CD14-positive monocyte (primary cell): ENCODE measurements around the gene GATAD2A. TPM values are rescaled to one million over a fixed set of nuclear protein-coding genes. Genes with fewer than 3 reads are reported as not detected.
A peak's percentile ranks its signal among the peaks of the same experiment; 100 is the strongest.
"Not testable (repeated sequence)": the region's sequence is repeated elsewhere in the genome, so short reads cannot be mapped to it uniquely, and the experiment has no call there.

ENCODE experiments used
- DNase-seq, 3 donors: peaks; one replicate each; pipeline ENCODE4 v3.0.0-alpha.2; 2011 to 2022
- H2AFZ ChIP-seq: 2 replicates; pipeline ENCODE4 v1.6.0; 2012; ENCODE audit warnings: mild to moderate bottlenecking, low read depth, low read length, inconsistent platforms; ENCODE audit not compliant: insufficient read depth, poor library complexity, severe bottlenecking
- H3K27ac ChIP-seq, 2 donors: 1 replicate in 1 of 2; 2 replicates in 1 of 2; pipeline ENCODE4 v1.5.1; 2012 to 2013; ENCODE audit warnings: low read length in 2 of 2, control low read depth in 1 of 2, inconsistent platforms in 1 of 2, low read depth in 1 of 2, mild to moderate bottlenecking in 1 of 2
- H3K27me3 ChIP-seq, 2 donors: one replicate each; pipeline versions ENCODE4 v1.6.0 to v1.6.1; 2011 to 2013; ENCODE audit warnings: low read length in 2 of 2; ENCODE audit not compliant: control insufficient read depth in 2 of 2, insufficient read depth in 2 of 2
- H3K36me3 ChIP-seq, 2 donors: replicated peaks in 1 of 2; 1 replicate in 1 of 2; 2 replicates in 1 of 2; pipeline versions ENCODE4 v1.5.1 to v1.6.1; 2012 to 2013; ENCODE audit warnings: low read length in 2 of 2, control low read depth in 1 of 2, inconsistent platforms in 1 of 2, mild to moderate bottlenecking in 1 of 2; ENCODE audit not compliant: insufficient read depth in 2 of 2, control insufficient read depth in 1 of 2
- H3K4me1 ChIP-seq, 2 donors: 1 replicate in 1 of 2; 2 replicates in 1 of 2; pipeline versions ENCODE4 v1.5.1 to v1.6.1; 2012 to 2013; ENCODE audit warnings: low read length in 2 of 2, control low read depth in 1 of 2, inconsistent platforms in 1 of 2, mild to moderate bottlenecking in 1 of 2, moderate library complexity in 1 of 2; ENCODE audit not compliant: insufficient read depth in 2 of 2, control insufficient read depth in 1 of 2
- H3K4me2 ChIP-seq: replicated peaks from 2 replicates; pipeline ENCODE3; 2012; ENCODE audit warnings: low read length, moderate library complexity, mild to moderate bottlenecking; ENCODE audit not compliant: poor library complexity, severe bottlenecking; ENCODE audit errors: extremely low read depth
- H3K4me3 ChIP-seq, 3 experiments: fragments of 200-600 bp in 1 of 3; sonication (generic) in 1 of 3; replicated peaks in 1 of 3; 1 replicate in 2 of 3; 2 replicates in 1 of 3; pipeline ENCODE4 v1.5.1; 2011 to 2013; ENCODE audit warnings: low read length in 3 of 3, mild to moderate bottlenecking in 3 of 3, control low read depth in 2 of 3, low read depth in 2 of 3, inconsistent platforms in 1 of 3, moderate library complexity in 1 of 3
- H3K79me2 ChIP-seq: 2 replicates; pipeline ENCODE4 v1.6.0; 2012; ENCODE audit warnings: mild to moderate bottlenecking, control low read depth, inconsistent platforms, low read length, moderate library complexity; ENCODE audit not compliant: insufficient read depth
- H3K9ac ChIP-seq: 2 replicates; pipeline ENCODE4 v1.6.0; 2017; ENCODE audit warnings: low read length, mild to moderate bottlenecking; ENCODE audit not compliant: insufficient read depth, poor library complexity, severe bottlenecking
- H3K9me3 ChIP-seq, 2 donors: replicated peaks in 1 of 2; 1 replicate in 1 of 2; 2 replicates in 1 of 2; pipeline versions ENCODE4 v1.5.1 to v1.6.1; 2012 to 2013; ENCODE audit warnings: low read length in 2 of 2, control low read depth in 1 of 2; ENCODE audit not compliant: control insufficient read depth in 1 of 2, insufficient read depth in 1 of 2
- H4K20me1 ChIP-seq: 2 replicates; pipeline ENCODE4 v1.6.0; 2012; ENCODE audit warnings: mild to moderate bottlenecking, low read length, control low read depth, moderate library complexity; ENCODE audit not compliant: insufficient read depth
- H3K27ac Mint-ChIP-seq, 7 donors: one replicate each; pipeline ENCODE4 v1.8.0; 2020; ENCODE audit warnings: mild to moderate bottlenecking in 7 of 7, mixed read lengths in 7 of 7, moderate library complexity in 6 of 7, inconsistent platforms in 2 of 7
- H3K27me3 Mint-ChIP-seq, 3 donors: one replicate each; pipeline ENCODE4 v1.8.0; 2021 to 2022; ENCODE audit warnings: low read depth in 3 of 3, mild to moderate bottlenecking in 3 of 3, mixed read lengths in 3 of 3, moderate library complexity in 3 of 3, inconsistent platforms in 1 of 3
- H3K36me3 Mint-ChIP-seq, 2 donors: one replicate each; pipeline ENCODE4 v1.8.0; 2020; ENCODE audit warnings: mixed read lengths in 2 of 2, inconsistent platforms in 1 of 2, mild to moderate bottlenecking in 1 of 2
- H3K4me1 Mint-ChIP-seq: one replicate; pipeline ENCODE4 v1.8.0; 2020; ENCODE audit warnings: mild to moderate bottlenecking, mixed read lengths
- H3K4me3 Mint-ChIP-seq, 2 donors: one replicate each; pipeline ENCODE4 v1.8.0; 2020; ENCODE audit warnings: mild to moderate bottlenecking in 2 of 2, mixed read lengths in 2 of 2, moderate library complexity in 1 of 2
- H3K9me3 Mint-ChIP-seq, 7 donors: one replicate each; pipeline ENCODE4 v1.8.0; 2020 to 2022; ENCODE audit warnings: mixed read lengths in 7 of 7, mild to moderate bottlenecking in 6 of 7, moderate library complexity in 6 of 7, inconsistent platforms in 2 of 7
- CTCF ChIP-seq: fragments of 200-600 bp; IDR thresholded peaks from one replicate; pipeline ENCODE4 v1.8.0; 2022; ENCODE audit warnings: antibody characterized with exemption, mild to moderate bottlenecking
- WGBS: methylation state at CpG from one replicate; pipeline ENCODE4 v1.1.5; 2013; ENCODE audit warnings: missing lambda C conversion rate; ENCODE audit not compliant: insufficient coverage; 5-methylcytosine and 5-hydroxymethylcytosine counted together
- intact Hi-C, 2 donors: fragments of 100-400 bp; cut with micrococcal nuclease; formaldehyde crosslinking; loops; one replicate each; pipeline versions ENCODE4 v1.15.0 to v1.15.1; 2023
- polyA plus RNA-seq, 3 donors: library from polyadenylated mRNA; depleted of rRNA in 1 of 3; unstranded in 2 of 3; stranded (reverse) in 1 of 3; fragments of 300-500 nt in 2 of 3; fragments of >200 nt in 1 of 3; fragmentation: Illumina TruSeq in 2 of 3; gene quantifications; 1 replicate in 2 of 3; 2 replicates in 1 of 3; pipeline ENCODE4 v1.2.3, GENCODE V29; 2012 to 2021

Gene GATAD2A
- polyA plus RNA-seq, 3 donors: 8.0 to 35.9 (median 8.7) TPM

- Histone ChIP-seq H2AFZ (no peak overlapping the region), H4K20me1 (peaks cover 50% of the 10 kb centered on the region), H3K4me3 (peak overlapping the region; percentile 87 to 99 (median 96)), H3K36me3 (peaks cover 0 to 10% of the 10 kb centered on the region in 2 donors), H3K4me2 (peak overlapping the region; percentile 80), H3K9me3 (no peaks in the 10 kb centered on the region), H3K9ac (peak overlapping the region; percentile 99), H3K4me1 (peaks cover 51 to 72% of the 10 kb centered on the region in 2 donors), H3K27me3 (no peaks in the 10 kb centered on the region), H3K79me2 (peaks cover 71% of the 10 kb centered on the region), H3K27ac (peak overlapping the region; percentile 85 to 99)
- Mint-ChIP-seq H3K9me3 (peaks cover 0 to 2% (median 0%) of the 10 kb centered on the region in 7 donors), H3K4me1 (peaks cover 62% of the 10 kb centered on the region), H3K4me3 (peak overlapping the region; percentile 91 to 93), H3K27me3 (peaks cover 0 to 6% (median 0%) of the 10 kb centered on the region in 3 donors), H3K27ac (peak overlapping the region; percentile 52 to 98 (median 95)), H3K36me3 (peaks cover 16 to 28% of the 10 kb centered on the region in 2 donors)
- whole genome bisulfite sequencing: 29% methylated on average over 1 of the region's 5 CpGs
- intact Hi-C loops: no loop called here
- no peak for TF ChIP-seq CTCF
- no peak for DNase-seq
Observed at GRCh38 chr19:19387108-19387507, 18.4 kb upstream of the GATAD2A start.

- peak overlapping the region; percentile 14 for H3K4me2 ChIP-seq
- H4K20me1 ChIP-seq: peaks cover 56% of the 10 kb centered on the region
- Mint-ChIP-seq H3K27ac (peak overlapping the region; percentile 23 to 98 (median 65)), H3K36me3 (peaks cover 16 to 30% of the 10 kb centered on the region in 2 donors), H3K4me3 (peak overlapping the region in 1 of 2 donors; percentile 5), H3K27me3 (peaks cover 0 to 6% (median 0%) of the 10 kb centered on the region in 3 donors), H3K9me3 (peaks cover 0 to 2% (median 0%) of the 10 kb centered on the region in 7 donors), H3K4me1 (peaks cover 73% of the 10 kb centered on the region)
- peak overlapping the region in 1 of 3 experiments; percentile 7 for H3K4me3 ChIP-seq
- H3K27ac ChIP-seq: peak overlapping the region in 1 of 2 donors; percentile 54
- H3K79me2 ChIP-seq: peaks cover 88% of the 10 kb centered on the region
- TF ChIP-seq CTCF: no peak
- H3K27me3 ChIP-seq: no peaks in the 10 kb centered on the region
- 75% methylated on average over 6 of the region's 13 CpGs for WGBS
- no peak overlapping the region for H2AFZ ChIP-seq
- DNase-seq: no peak
- no peaks in the 10 kb centered on the region for H3K9me3 ChIP-seq
- H3K9ac ChIP-seq: peak overlapping the region; percentile 9
- intact Hi-C loops: no loop called here
- H3K36me3 ChIP-seq: peaks cover 0 to 10% of the 10 kb centered on the region in 2 donors
- peaks cover 64 to 83% of the 10 kb centered on the region in 2 donors for H3K4me1 ChIP-seq
Observed at GRCh38 chr19:19388568-19389555, 16.6 kb upstream of the GATAD2A start.

DNA sequence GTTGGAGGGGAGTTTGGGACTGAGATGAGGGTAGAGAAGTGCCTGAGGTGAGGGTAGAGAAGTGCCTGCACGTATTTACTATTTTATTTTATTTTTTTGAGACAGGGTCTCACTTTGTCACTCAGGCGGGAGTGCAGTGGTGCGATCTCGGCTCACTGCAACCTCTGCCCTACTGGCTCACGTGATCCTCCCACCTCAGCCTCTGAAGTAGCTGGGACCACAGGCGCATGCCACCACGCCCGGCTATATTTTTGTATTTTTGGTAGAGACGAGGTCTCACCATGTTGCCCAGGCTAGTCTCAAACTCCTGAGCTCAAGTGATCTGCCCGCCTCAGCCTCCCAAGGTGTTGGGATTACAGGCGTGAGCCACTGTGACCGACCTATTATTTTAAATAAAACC lies 15.8 kb upstream of the GATAD2A start:
- H3K27me3 ChIP-seq, H3K9ac ChIP-seq, H2AFZ ChIP-seq, DNase-seq, H3K9me3 ChIP-seq, H3K4me2 ChIP-seq, H3K27me3 Mint-ChIP-seq, H3K36me3 ChIP-seq, H3K9me3 Mint-ChIP-seq, H3K4me3 ChIP-seq, H3K4me3 Mint-ChIP-seq, intact Hi-C loops: not testable (repeated sequence)
- WGBS: 96% methylated on average over 4 of the region's 12 CpGs
- H3K27ac Mint-ChIP-seq: peak overlapping the region in 5 of 7 donors; percentile 7 to 84 (median 65)
- peaks cover 16 to 30% of the 10 kb centered on the region in 2 donors for H3K36me3 Mint-ChIP-seq
- Histone ChIP-seq H3K79me2 (peaks cover 91% of the 10 kb centered on the region), H4K20me1 (peaks cover 65% of the 10 kb centered on the region), H3K4me1 (peaks cover 68 to 85% of the 10 kb centered on the region in 2 donors), H3K27ac (peak overlapping the region; percentile 12 to 54)
- peaks cover 76% of the 10 kb centered on the region for H3K4me1 Mint-ChIP-seq
